Suppressor macrophage treated with lipopolysaccharide for 1 hour (primary cell): ENCODE data around the gene NSMCE1.
A peak's percentile ranks its signal among the peaks of the same experiment; 100 is the strongest.
"Not testable (repeated sequence)": the region's sequence is repeated elsewhere in the genome, so short reads cannot be mapped to it uniquely, and the experiment has no call there.

ENCODE experiments used
- DNase-seq, 3 donors: peaks; one replicate each; pipeline ENCODE4 v3.0.0-alpha.2; 2020 to 2022

Gene NSMCE1

DNA sequence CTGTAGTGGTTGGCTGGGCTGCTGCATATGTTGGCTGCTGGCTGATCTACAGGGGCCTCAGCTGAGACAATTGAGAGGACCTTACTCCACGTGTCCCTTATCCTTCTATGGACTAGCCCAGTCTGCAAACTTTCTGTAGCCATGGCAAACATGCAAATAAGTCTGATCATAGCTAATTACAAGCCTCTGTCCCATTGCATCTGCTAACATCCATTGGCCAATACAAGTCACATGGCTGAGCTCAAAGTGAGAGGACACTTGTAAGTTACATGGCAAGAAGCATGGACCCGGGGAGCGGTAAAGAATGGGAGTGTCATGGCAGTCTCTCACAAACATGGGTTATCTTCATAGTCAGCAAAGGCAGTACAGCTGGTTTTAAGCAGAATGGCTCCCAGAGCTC is 33.6 kb upstream of the NSMCE1 start:
- DNase-seq = no peak

DNA sequence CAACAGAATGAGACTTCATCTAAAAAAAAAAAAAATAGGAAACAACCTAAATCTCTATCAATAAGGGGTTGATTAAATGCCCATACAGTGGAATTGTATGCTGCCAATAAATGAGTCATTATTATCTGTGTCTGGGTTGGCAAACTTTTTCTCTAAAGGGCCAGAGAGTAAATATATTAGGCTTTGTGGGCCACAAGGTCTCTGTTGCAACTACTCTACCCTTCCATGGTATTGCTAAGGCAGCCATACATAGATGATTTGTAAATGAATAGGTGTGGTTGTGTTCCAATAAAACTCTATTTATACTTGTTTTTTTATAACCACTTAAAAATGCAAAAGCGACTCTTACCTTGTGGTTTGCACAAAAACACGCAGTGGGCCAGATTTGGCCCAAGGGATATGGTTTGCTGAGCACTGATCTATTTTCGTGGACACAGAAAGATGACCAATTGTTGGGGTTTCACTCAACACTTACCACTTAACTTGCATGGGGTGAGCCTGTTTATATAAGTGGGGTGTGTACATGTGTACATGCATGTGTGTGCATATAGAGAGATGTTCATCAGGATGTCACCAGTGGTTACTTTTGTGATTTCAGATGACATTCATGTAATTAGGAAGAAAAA is 32.8 kb upstream of the NSMCE1 start:
- DNase-seq = no peak

DNA sequence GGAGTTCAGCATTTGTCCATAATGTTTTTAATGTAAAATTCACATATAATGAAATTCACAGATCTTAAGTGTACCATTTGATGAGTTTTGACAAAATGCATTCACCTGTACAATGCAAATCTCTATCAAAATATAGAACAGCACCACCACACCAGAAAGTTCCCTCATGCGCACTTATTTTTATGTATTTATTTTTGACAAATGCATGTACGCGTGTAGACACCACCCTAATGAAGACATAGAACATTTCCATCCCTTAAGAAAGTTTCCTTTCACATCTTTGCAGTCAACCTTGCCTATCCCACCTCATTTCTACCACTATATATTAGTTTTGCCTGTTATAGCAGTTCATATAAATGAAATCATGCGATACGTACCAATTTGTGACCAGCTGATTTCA is 29.6 kb upstream of the NSMCE1 start:
- no peak for DNase-seq

DNA sequence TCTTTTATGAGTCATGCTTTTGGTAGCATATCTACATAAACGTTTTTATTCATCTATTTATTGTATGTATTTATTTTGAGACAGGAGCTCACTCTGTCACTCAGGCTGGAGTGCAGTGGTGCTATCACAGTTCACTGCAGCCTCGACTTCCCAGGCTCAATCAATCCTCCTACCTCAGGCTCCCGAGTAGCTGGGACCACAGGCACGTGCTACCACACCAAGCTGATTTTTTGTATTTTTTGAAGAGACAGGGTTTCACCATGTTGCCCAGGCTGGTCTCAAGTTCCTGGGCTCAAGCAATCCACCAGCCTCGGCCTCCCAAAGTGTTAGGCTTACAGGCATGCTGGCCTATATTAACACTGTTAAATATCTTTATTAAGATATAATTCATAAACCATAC is 24.8 kb upstream of the NSMCE1 start:
- no peak for DNase-seq

DNA sequence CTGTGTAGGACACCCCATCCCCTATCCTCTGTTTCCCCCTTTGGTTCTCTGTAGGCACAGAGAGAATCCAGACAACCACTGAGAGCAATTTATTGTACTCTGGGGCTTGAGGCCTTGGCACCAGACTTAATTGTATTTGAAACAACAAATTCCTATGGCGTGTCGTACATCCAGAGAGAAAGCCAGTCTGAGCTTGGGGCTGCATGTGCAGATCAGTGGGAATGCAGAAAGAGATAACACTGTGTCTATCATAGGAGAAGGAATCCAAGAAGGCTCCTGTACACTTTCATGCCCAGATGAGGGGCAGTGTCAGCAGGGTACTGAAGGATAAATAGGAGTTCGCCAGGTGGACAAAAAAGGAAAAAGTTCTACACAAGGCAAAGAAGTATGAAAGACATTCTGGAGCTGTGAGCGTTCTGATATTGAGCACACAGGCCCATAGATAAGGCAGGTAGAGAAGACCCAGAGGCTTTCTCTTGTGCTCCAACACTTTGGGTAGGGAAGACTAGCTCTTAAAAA is 23.2 kb upstream of the NSMCE1 start:
- DNase-seq = no peak

DNA sequence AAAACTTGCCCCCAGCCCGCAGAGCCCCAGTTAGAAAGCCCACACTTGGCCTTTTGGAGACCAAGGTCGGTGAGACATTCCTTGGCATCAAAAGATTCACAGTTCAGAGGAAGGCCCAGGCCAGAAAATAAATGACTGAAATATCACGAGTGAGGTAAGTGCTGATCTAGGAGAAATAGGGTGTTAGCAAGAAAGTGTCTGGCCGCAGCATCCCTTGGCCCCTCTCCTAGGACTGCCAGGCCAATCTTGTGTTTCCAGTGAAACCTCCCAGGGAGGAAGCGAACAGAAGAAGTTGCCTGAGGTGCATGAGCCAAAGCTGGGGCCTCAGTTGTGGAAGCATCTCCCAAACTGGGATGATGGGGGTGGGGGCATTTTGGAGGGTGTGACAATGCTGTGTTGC is 22.5 kb upstream of the NSMCE1 start:
- DNase-seq = no peak

DNA sequence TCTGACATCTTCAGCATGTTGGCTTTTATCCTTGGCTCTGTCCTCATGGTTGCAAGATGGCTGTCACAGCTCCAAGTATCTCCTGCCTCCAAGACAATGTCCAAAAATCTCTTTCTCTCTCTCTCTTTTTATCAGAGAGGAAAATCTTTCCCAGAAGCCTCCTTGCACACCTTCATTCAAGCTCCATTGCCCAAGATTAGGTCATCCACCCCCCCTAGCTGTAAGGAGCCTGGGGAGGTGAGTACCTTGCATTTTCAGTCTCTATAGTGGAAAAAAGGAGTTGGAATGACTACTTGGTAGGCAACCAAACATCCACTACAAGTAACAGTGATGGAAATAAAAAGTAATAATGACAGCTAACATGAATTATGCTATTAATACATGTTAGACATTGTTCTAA is 22.0 kb upstream of the NSMCE1 start:
- DNase-seq = no peak

DNA sequence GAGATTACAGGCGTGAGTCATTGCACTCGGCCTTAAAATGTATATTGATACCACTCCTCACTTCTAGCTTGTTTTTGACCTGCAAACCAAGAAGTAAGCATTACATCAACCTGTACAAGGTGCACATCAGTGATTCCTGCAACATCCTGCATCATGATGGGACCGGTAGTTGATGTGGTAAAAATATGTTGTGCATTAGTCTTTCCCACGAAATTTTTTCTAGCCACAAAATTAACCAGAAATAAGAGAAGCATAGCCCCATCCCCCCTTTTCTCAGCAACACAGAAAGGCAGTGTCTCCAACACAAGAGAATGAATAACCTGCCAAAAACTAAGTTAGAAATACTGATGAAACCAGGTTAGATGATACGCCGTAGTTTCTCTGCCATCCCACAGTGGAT is 21.1 kb upstream of the NSMCE1 start:
- DNase-seq = no peak

DNA sequence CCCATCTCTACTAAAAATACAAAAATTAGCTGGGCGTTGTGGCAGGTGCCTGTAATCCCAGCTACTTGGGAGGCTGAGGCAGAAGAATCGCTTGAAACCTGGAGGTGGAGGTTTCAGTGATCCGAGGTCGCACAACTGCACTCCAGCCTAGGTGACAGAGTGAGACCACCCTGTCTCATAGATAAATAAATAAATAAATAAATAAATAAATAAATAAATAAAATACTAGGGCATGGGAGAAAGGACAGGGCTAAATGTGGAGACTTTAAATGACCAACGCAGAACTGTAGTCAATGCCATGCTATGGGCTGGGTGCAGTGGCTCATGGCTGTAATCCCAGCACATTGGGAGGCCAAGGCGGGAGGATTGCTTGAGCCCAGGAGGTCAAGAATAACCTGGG is 19.7 kb upstream of the NSMCE1 start:
- DNase-seq = not testable (repeated sequence)

DNA sequence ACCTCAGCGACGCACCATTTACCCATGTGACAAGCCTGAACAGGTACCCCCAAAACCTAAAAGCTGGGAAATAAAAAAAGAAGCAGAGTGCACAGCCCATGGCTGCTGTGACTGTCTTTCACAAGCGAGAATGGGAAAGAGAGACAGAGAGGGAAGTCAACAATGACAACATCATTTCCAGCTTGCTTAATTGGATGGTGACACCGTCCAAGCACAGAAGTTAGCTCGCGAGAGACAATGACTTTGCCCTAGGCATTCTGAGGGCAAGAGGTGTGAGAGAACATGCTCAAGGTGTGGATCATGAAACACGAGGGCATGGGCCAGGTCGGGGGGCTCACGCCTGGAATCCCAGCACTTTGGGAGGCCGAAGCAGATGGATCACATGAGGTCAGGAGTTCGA is 19.3 kb upstream of the NSMCE1 start:
- DNase-seq = peak; percentile 67 to 79 (median 78)

DNA sequence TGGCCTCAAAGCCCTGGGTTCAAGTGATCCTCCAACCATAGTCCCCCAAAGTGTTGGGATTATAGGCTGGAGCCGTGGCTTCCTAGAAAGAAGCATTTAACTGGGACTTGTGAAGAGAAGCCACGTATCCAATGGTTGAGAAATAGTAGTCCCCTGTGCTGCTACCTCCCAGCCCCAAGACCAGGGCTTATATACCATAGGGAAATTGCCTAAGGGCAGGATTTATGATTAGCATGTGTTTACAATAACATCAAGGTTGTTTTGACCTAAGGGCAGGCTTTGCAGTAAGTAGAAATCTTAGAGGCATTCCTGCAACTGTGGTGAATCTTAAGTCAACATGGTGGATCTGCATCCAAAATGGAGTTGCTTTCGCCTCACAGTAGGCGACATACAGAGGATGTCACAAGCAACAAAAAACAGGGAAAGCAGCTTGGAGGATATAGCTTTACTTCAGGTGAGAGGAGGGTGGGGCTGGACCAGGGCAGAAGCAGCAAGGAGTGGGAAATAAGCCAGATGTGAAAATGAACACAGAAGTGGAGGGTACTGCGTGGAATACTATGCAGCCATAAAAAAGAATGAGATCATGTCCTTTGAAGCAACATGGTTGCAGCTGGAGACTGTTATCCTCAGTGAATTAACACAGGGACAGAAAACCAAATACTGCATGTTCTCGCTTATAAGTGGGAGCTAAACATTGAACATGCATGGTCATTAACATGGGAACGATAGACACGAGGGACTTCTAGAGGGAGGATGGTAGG is 18.7 kb upstream of the NSMCE1 start:
- no peak for DNase-seq

DNA sequence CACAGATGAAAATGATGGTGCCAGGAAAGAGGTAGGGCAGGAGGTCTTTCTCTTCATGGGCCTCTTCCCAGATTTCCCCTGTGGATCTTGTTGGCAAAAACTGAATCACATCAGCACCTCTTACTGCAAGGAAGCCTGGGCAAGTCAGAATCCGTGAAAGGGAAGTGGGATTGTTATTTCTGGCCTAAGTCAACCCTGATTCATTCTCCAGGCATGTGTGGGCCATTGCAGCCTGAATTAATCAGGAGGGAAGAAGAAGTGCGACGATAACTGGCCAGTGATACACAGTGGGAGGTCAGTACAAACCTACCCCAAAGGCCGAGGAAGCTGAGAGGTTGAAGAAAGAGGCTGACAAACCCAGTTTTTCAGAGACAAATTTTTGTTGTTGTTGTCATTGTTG is 17.9 kb upstream of the NSMCE1 start:
- DNase-seq = peak; percentile 82 to 90 (median 89)

DNA sequence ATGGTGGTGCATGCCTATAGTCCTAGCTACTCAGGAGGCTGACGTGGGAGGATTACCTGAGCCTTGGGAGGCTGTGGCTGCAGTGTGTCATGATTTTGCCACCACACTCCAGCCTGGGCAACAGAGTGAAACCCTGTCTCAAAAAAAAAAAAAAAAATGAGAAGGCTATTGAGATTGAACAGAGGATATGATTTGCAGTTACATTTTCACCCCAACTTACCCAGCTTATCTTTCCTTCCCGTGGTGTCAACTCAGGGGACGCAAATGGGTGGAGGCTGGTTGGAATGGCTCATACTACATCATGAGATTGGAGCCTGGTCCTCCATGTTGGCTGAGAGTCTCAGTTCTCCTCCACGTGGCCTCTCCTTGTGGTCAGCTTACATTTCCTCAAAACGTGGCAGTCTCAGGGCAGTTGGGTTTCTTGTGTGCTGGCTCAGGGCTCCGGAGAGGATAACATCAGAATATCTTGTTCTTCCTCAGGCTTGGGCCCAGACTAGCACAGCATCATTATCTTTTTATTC is 17.2 kb upstream of the NSMCE1 start:
- DNase-seq = peak; percentile 60 to 68 (median 64)

DNA sequence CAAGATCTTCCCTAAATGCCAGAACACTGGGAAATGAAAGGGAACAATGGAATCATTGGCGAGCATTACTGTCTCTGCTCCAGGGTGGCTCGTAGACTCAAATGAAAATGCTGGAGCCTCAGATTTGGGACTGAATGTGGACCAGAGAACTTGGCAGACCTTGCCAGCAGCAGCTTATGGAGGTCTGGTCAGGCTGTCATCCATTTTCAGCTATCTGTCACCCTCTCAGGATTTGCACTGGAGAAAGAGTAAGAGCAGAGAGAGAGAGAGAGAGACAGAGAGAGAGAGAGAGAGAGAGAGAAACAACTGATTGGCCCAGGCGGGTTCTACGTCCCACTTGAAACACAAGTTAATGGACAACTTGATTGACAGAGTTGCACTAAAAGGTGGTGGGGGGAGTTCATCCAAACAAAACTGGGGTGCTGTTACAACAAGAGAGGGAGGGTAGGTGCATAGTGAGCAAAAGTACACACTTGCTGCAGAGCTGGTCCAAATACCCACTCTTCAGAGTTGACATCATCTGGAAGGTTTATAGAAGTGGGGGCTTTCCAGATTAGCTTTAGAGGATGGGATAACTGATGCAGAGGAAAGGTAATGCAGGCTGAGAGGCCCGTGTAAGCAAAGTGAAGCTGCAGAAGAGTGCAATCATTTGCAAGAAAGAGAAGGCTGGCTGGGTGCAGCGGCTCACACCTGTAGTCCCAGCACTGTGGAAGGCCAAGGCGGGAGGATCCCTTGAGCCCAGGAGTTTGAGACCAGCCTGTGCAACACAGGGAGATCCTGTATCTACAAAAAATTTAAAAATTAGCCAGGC is 16.5 kb upstream of the NSMCE1 start:
- peak; percentile 21 to 34 (median 29) for DNase-seq

DNA sequence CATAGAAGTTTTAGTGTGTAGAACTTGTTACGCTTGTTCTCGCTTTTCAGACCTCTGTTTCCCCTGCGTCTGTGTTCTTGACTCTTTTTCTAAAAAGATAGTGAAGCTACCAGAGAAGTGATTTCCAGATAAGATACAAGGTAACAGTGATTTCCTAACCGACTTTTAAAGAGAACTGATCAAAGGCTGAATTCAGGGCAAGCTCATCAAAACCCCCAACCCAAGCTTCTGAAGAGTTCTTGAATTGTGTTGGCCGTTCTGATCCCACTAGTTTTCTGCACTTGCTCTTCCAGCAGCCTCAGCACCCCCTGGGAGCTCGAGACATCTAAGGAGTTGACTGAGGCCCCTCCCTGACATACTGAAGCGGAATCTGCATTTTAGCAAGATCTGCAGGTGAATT is 12.7 kb upstream of the NSMCE1 start:
- no peak for DNase-seq

DNA sequence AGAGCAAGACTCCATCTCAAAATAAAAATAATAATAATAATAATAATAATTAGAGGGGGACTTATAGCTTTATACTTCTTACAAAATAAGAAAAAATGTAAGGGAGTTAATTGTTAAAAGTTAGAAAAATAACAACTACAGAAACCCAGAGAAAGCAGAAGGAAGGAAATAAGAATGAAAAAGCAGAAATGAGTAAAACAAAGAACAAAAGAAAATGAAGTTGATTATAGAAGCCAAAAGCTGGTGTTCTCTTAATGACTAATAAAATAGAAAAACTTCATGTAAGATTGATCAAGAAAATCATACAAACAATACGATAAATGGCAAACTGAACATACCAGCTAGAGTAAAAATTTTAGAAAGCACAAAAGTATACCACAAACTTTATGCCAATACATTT is 6.8 kb upstream of the NSMCE1 start:
- peak in 2 of 3 donors; percentile 25 to 26 for DNase-seq

DNA sequence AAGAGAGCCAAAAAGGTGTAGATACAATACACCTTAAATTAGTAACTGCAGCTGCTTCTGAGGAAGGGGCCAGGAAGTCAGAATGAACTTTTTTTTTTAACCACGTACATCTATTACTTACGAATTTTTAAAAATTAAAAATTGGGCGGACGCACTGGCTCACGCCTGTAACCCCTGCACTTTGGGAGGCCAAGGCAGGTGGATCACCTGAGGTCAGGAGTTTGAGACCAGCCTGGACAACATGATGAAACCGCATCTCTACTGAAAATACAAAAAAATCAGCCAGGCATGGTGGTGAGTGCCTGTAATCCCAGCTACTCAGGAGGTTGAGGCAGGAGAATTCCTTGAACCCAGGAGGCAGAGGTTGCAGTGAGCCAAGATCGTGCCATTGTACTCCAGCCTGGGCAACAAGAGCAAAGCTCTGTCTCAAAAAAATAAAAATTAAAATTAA is 5.9 kb upstream of the NSMCE1 start:
- not testable (repeated sequence) for DNase-seq

DNA sequence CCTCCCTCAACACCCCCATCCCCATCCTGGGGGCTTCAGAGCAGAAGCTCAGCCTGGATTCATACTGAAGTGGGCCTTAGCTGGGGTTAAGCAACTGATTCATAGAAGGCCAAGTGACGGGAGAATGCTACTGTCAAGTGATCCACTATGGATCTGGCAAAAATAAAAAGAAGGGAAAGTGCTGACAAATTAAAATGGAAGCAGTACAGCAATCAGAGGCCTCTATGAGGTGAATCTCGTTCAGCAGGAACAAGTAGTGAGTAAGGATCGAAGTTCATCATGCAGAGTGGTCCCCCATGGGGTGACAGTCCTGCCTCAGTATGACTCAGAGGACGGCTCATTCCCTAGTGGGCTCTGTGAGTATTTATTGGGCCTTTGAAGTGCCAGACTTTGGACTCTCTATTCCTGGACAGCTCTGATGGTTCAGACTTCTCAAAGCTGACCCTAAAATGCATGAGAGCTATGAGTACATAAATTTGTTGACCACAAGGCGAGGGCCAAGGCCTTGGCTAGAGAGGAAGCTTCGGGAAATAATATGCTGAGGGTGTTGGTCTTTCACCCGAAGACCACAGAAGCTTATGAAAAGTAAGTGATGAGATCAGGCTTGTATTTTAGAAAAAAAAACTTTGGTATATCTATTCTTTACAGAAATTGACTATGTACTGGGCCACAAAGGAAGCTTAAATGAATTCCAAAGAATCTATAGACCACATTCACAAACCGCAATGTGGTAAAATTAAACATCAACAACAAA is 5.3 kb upstream of the NSMCE1 start:
- DNase-seq = peak; percentile 52 to 71 (median 68)

DNA sequence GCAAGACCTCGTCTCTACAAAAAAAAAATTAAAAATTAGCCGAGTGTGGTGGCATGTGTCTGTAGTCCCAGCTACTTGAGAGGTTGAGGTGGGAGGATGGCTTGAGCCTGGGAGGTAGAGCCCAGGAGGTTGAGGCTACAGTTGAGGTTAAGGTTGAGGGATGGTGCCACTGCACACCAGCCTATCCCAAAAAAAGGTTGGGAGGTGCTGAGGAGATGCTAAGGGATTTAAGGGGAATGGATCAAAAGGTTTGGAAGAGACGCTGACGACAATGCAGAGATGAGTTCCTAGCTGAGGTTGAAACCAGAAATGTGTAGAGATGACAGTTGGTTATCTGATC is 4.7 kb upstream of the NSMCE1 start:
- no peak for DNase-seq

DNA sequence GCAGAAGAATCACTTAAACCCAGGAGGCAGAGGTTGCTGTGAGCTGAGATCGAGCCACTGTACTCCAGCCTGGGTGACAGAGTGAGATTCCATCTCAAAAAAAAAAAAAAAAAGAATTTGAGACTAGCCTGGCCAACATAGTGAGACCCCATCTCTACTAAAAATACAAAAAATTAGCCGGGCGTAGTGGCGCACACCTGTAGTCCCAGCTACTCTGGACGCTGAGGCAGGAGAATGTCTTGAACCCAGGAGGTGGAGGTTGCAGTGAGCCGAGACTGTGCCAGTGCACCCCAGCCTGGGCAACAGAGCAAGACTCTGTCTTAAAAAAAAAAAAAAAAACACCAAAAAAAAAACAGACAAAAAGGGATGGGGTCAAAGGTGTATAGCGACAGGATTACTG is 4.1 kb upstream of the NSMCE1 start:
- DNase-seq = not testable (repeated sequence)

DNA sequence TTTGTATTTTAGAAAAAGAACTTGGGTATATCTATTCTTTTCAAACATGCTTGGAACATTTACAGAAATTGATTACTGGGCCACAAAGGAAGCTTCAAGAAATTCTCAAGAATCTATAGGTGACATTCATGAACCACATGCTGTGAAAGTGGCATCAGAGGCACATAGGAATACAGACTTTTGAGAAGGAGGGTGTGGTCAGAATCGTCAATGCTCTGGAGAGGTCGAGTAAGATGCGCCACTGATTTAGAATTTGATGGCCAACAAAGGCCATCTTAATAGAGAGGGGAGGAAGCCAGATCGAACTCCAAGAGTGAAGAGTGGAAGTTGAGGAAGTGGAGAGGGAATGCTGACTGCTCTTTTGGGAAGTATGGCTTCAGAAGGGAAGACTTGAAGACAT is 3.5 kb upstream of the NSMCE1 start:
- DNase-seq = no peak

DNA sequence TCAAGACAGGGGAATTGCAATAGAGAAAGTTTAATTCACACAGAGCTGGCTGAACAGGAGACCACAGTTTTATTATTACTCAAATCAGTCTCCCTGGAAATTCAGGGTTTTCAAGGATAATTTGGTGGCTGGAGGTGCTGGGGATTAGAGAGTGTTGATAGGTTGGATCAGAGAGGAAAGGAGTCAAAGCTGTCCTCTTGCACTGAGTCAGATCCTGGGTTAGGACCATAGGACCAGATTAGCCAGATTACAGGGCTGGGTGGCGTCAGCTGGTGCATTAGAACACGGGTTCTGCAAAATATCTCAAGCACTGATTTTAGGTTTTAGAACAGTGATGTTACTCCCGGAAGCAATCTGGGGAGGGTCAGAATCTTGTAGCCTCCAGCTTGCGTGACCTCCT is 1.8 kb upstream of the NSMCE1 start:
- no peak for DNase-seq
